K562 (cell line): ENCODE measurements around the gene LRRC47. TPM values are rescaled to one million over a fixed set of nuclear protein-coding genes. Genes with fewer than 3 reads are reported as not detected.
A peak's percentile ranks its signal among the peaks of the same experiment; 100 is the strongest.

Experiments
- BCLAF1 ChIP-seq, 2 experiments: fragments of 450-650 bp in 1 of 2; IDR thresholded peaks; 2 replicates each; pipeline ENCODE4 v1.6.1; 2011 to 2017; ENCODE audit warnings: low read depth in 2 of 2, antibody characterized with exemption in 1 of 2, borderline replicate concordance in 1 of 2, low read length in 1 of 2, mild to moderate bottlenecking in 1 of 2, mixed read lengths in 1 of 2; ENCODE audit not compliant: control insufficient read depth in 1 of 2
- DACH1 ChIP-seq: fragments of 450-650 bp; IDR thresholded peaks from 2 replicates; pipeline ENCODE4 v1.6.1; 2018; ENCODE audit not compliant: partially characterized antibody
- GABPA ChIP-seq: fragments of 200-800 bp; sonication (Bioruptor generic); conservative IDR thresholded peaks from 2 replicates; pipeline ENCODE4 v1.6.1; 2016; ENCODE audit warnings: low read depth, missing genetic modification characterization, missing compliant biosample characterization
- IRF9 ChIP-seq: fragments of 450-650 bp; IDR thresholded peaks from 2 replicates; pipeline ENCODE4 v1.6.1; 2016; ENCODE audit warnings: missing biosample characterization, missing genetic modification characterization
- MAFF ChIP-seq: IDR thresholded peaks from 2 replicates; pipeline ENCODE4 v1.6.1; 2012; ENCODE audit warnings: low read length, improper control_type of control experiment
- NBN ChIP-seq: fragments of 450-650 bp; IDR thresholded peaks from 2 replicates; pipeline ENCODE4 v1.6.1; 2016; ENCODE audit warnings: low read depth, mild to moderate bottlenecking
- NELFE ChIP-seq: IDR thresholded peaks from 2 replicates; pipeline ENCODE4 v1.6.1; 2011; ENCODE audit warnings: mild to moderate bottlenecking; ENCODE audit not compliant: insufficient read depth, insufficient read length
- PML ChIP-seq: IDR thresholded peaks from 2 replicates; pipeline ENCODE4 v1.6.1; 2012; ENCODE audit warnings: low read length, inconsistent platforms
- POLR2B ChIP-seq: fragments of 450-650 bp; IDR thresholded peaks from 2 replicates; pipeline ENCODE4 v1.6.1; 2018; ENCODE audit warnings: low read depth; ENCODE audit not compliant: partially characterized antibody
- RCOR1 ChIP-seq, 2 experiments: IDR thresholded peaks; 2 replicates each; pipeline ENCODE4 v1.6.1; 2012; ENCODE audit warnings: low read depth in 2 of 2, low read length in 2 of 2, borderline replicate concordance in 1 of 2, improper control_type of control experiment in 1 of 2
- SIN3B ChIP-seq: fragments of 450-650 bp; IDR thresholded peaks from 2 replicates; pipeline ENCODE4 v1.6.1; 2017; ENCODE audit warnings: low read depth, mild to moderate bottlenecking, moderate library complexity
- SMARCE1 ChIP-seq: fragments of 450-650 bp; IDR thresholded peaks from 2 replicates; pipeline ENCODE4 v1.7.1; 2016; ENCODE audit warnings: mild to moderate bottlenecking
- UBTF ChIP-seq, 2 experiments: IDR thresholded peaks; 2 replicates each; pipeline ENCODE4 v1.6.1; 2012; ENCODE audit warnings: improper control_type of control experiment in 2 of 2, low read depth in 2 of 2, low read length in 2 of 2, borderline replicate concordance in 1 of 2
- XRCC5 ChIP-seq: fragments of 200-400 bp; formaldehyde crosslinking; IDR thresholded peaks from 2 replicates; pipeline ENCODE4 v1.6.1; 2017; ENCODE audit warnings: low read depth, mild to moderate bottlenecking, low read length
- ZNF395 ChIP-seq: fragments of 200-800 bp; sonication (Bioruptor generic); IDR thresholded peaks from 2 replicates; pipeline ENCODE4 v1.6.1; 2017; ENCODE audit warnings: missing genetic modification characterization, missing compliant biosample characterization
- polyA plus RNA-seq, 8 experiments: library from polyadenylated mRNA; depleted of rRNA in 4 of 8; stranded (reverse) in 5 of 8; unstranded in 3 of 8; fragments of >200 nt; fragmentation: Nextera tagmentation in 2 of 8; fragmentation: Illumina TruSeq in 1 of 8; extraction: Ambion mirVana in 2 of 8; extraction: Trizol in 1 of 8; gene quantifications; 2 replicates each; pipeline versions ENCODE4 v1.2.1 to v1.2.3, GENCODE V29; 2011 to 2014; ENCODE audit warnings: inconsistent platforms in 1 of 8, missing spikeins in 1 of 8
- total RNA-seq, 7 experiments: library from RNA; depleted of rRNA in 6 of 7; stranded (reverse); fragments of >200 nt in 6 of 7; fragmentation: Illumina TruSeq in 2 of 7; extraction: Trizol in 2 of 7; gene quantifications; 2 replicates each; pipeline versions ENCODE4 v1.2.1 to v1.2.3, GENCODE V29; 2011 to 2021; ENCODE audit warnings: low replicate concordance in 1 of 7
- TF ChIP-seq, protein P1 (sequence below), 2 experiments: fragments of 450-650 bp in 1 of 2; sonication (generic) in 1 of 2; formaldehyde crosslinking in 1 of 2; IDR thresholded peaks in 1 of 2; conservative IDR thresholded peaks in 1 of 2; 2 replicates each; pipeline versions ENCODE4 v1.6.1 to v1.8.1; 2016 to 2023; ENCODE audit warnings: mild to moderate bottlenecking in 2 of 2, moderate library complexity in 2 of 2, inconsistent platforms in 1 of 2, missing genetic modification reagents in 1 of 2

The LRRC47 gene
- total and polyA plus RNA-seq, 9 of the 15 experiments (the other 6 are each of a cell fraction or from before 2014, with no cell fraction given): 4.6 to 68.0 (median 35.9) TPM

DNA sequence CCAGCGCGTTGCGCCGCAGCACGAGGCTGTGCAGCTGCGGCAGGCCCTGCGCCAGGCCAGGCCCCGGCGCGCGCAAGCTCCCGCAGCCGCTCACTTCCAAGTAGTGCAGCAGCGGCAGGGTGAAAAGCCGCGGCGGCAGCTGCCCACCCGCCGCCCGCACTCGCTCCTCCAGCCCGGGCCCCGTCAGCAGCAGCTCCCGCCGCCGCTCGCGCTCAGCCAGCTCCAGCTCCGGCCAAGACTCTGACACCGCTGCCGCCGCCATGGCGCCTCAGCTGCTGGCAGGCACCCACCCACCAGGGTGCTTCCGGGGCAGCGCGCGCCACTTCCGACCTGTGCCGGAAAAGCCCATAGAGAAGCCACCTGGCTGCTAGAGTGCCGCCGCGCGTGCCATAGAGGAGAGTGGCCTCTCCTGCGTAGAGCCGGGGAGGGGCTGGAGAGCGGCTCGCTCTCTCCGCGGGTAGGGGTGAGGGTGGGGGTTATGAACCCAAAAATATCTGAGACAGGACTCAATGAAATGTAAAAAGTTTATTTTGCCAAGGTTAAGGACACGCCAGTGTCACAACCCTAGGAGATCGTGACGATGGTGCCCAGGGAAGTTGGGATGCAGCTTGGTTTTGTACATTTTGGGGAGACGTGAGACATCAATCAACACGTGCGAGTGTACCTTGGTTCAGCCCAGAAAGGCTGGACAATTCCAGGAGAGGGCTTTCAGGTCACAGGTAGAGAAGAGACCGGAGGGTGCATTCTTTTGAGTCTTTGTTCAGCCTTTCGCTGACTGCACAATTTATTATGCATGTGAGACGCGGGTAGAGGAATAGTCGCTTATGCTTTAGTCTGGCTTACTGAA, at the start of gene LRRC47 (continued):
- no peak for TF ChIP-seq UBTF (IDR thresholded peaks at IDR 0.05; ENCODE audit: borderline replicate concordance in 1 of 2, low read depth in 2 of 2, low read length in 2 of 2)
- TF ChIP-seq ZNF395 (CRISPR knock-in tag): peak; percentile 46; the same call in 1 of the 2 replicates
- peak; percentile 99 for TF ChIP-seq GABPA (tag)
- peak; percentile 84 for TF ChIP-seq XRCC5
- peak; percentile 49; the same call in 1 of the 2 replicates for TF ChIP-seq SMARCE1
- no peak for TF ChIP-seq IRF9
- TF ChIP-seq NELFE: no peak
- TF ChIP-seq RCOR1 (IDR thresholded peaks at IDR 0.05; ENCODE audit: borderline replicate concordance in 1 of 2, low read depth in 2 of 2, low read length in 2 of 2): peak in 1 of 2 experiments; percentile 79; a peak in 2 of 4 replicates
- peak; percentile 92 for TF ChIP-seq DACH1
- TF ChIP-seq POLR2B: peak; percentile 59
- peak; percentile 66; the same call in 1 of the 2 replicates for TF ChIP-seq NBN
- peak; percentile 46 for TF ChIP-seq MAFF
- peak; percentile 94 for TF ChIP-seq SIN3B
- TF ChIP-seq, protein P1, sequence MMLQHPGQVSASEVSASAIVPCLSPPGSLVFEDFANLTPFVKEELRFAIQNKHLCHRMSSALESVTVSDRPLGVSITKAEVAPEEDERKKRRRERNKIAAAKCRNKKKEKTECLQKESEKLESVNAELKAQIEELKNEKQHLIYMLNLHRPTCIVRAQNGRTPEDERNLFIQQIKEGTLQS (IDR thresholded peaks at IDR 0.05): no peak
- TF ChIP-seq, protein P1 (CRISPR knock-in tag; conservative IDR thresholded peaks at IDR 0.05): no peak
- TF ChIP-seq BCLAF1 (IDR thresholded peaks at IDR 0.05; ENCODE audit: borderline replicate concordance in 1 of 2, control insufficient read depth in 1 of 2, low read depth in 2 of 2, low read length in 1 of 2): peak in 1 of 2 experiments; percentile 84; a peak in 2 of 4 replicates
- peak; percentile 61 for TF ChIP-seq PML
